PC-9 (cell line): ENCODE measurements around the gene KIF26B.

Experiments
- CTCF ChIP-seq: fragments of 200-600 bp; sonication (generic); conservative IDR thresholded peaks from 2 replicates; pipeline ENCODE4 v1.6.1; 2017; ENCODE audit warnings: mixed run types, antibody characterized with exemption, mild to moderate bottlenecking, moderate library complexity
- EZH2 ChIP-seq: fragments of 200-600 bp; sonication (generic); IDR thresholded peaks from 2 replicates; pipeline ENCODE4 v1.8.0; 2017; ENCODE audit warnings: antibody characterized with exemption, low read depth

- TF ChIP-seq CTCF (no peak), EZH2 (no peak)
Observed at GRCh38 chr1:245677461-245678240, 522.9 kb downstream of the KIF26B start.
